B cell (primary cell): Measurements from ENCODE around the gene FNDC11. TPM values are rescaled to one million over a fixed set of nuclear protein-coding genes. Genes with fewer than 3 reads are reported as not detected.

Experiments used
- ATAC-seq: fragments of 200-7000 bp; cut with Tn5 transposase; one replicate; pipeline ENCODE4 v1.10.0; 2021; ENCODE audit warnings: low read depth, mild to moderate bottlenecking, moderate number of reproducible peaks, moderate library complexity
- CTCF ChIA-PET: fragments of 350-600 bp; sonication (Branson Sonifier 250); formaldehyde crosslinking; loops from one replicate; lab custom pipeline; 2021; ENCODE audit warnings: antibody characterized with exemption, inconsistent platforms; lab: Charles Lee
- POLR2A ChIA-PET: fragments of 350-600 bp; sonication (Branson Sonifier 250); formaldehyde crosslinking; loops from one replicate; lab custom pipeline; 2021; ENCODE audit warnings: antibody characterized with exemption; lab: Charles Lee
- DNase-seq: peaks from one replicate; pipeline ENCODE4 v3.0.0; 2013
- H2AFZ ChIP-seq: 2 replicates; pipeline ENCODE4 v1.6.1; 2012; ENCODE audit warnings: mild to moderate bottlenecking, low read depth, low read length; ENCODE audit not compliant: insufficient read depth, poor library complexity, severe bottlenecking
- H3K27ac ChIP-seq, 2 donors: 1 replicate in 1 of 2; 2 replicates in 1 of 2; pipeline ENCODE4 v1.5.1; 2012 to 2013; ENCODE audit warnings: low read length in 2 of 2, mild to moderate bottlenecking in 2 of 2, moderate library complexity in 1 of 2
- H3K27me3 ChIP-seq, 4 experiments: fragments of 200-600 bp in 1 of 4; sonication (generic) in 1 of 4; replicated peaks in 1 of 4; 1 replicate in 2 of 4; 2 replicates in 2 of 4; pipeline versions ENCODE4 v1.6.1 to v1.7.0; 2013 to 2016; ENCODE audit warnings: low read length in 3 of 4, mild to moderate bottlenecking in 2 of 4, mixed read lengths in 1 of 4, moderate library complexity in 1 of 4; ENCODE audit not compliant: insufficient read depth in 4 of 4, control insufficient read depth in 3 of 4; ENCODE audit errors: control extremely low read depth in 1 of 4
- H3K36me3 ChIP-seq, 2 experiments: replicated peaks in 1 of 2; 1 replicate in 1 of 2; 2 replicates in 1 of 2; pipeline versions ENCODE4 v1.6.1 to v1.7.1; 2013; ENCODE audit warnings: low read length in 1 of 2; ENCODE audit not compliant: insufficient read depth in 2 of 2, control insufficient read depth in 1 of 2; ENCODE audit errors: control extremely low read depth in 1 of 2, extremely low read depth in 1 of 2
- H3K4me1 ChIP-seq, 2 donors: fragments of 200-600 bp in 1 of 2; sonication (generic) in 1 of 2; 1 replicate in 1 of 2; 2 replicates in 1 of 2; pipeline versions ENCODE4 v1.5.1 to v1.6.1; 2013 to 2017; ENCODE audit warnings: low read length in 2 of 2; ENCODE audit not compliant: control insufficient read depth in 2 of 2, insufficient read depth in 2 of 2
- H3K4me2 ChIP-seq: replicated peaks from 2 replicates; pipeline ENCODE3; 2012; ENCODE audit warnings: mild to moderate bottlenecking, low read depth, low read length; ENCODE audit not compliant: poor library complexity, severe bottlenecking
- H3K4me3 ChIP-seq, 5 experiments: fragments of 200-600 bp in 1 of 5; sonication (generic) in 1 of 5; 1 replicate in 3 of 5; 2 replicates in 2 of 5; pipeline versions ENCODE4 v1.5.1 to v1.7.0; 2011 to 2016; ENCODE audit warnings: low read length in 4 of 5, mild to moderate bottlenecking in 4 of 5, low read depth in 2 of 5, control low read depth in 1 of 5, moderate library complexity in 1 of 5; ENCODE audit not compliant: insufficient read depth in 1 of 5; ENCODE audit errors: control extremely low read depth in 1 of 5, extremely low read depth in 1 of 5
- H3K79me2 ChIP-seq: fragments of 200-600 bp; sonication (generic); one replicate; pipeline ENCODE4 v1.6.0; 2016; ENCODE audit warnings: low read length; ENCODE audit not compliant: control insufficient read depth, insufficient read depth
- H3K9ac ChIP-seq: fragments of 200-600 bp; sonication (generic); 2 replicates; pipeline ENCODE4 v1.6.1; 2017; ENCODE audit warnings: mild to moderate bottlenecking, low read length, moderate library complexity
- H3K9me3 ChIP-seq, 3 donors: one replicate each; pipeline versions ENCODE4 v1.6.1 to v1.7.1; 2013; ENCODE audit warnings: low read length in 2 of 3; ENCODE audit not compliant: control insufficient read depth in 2 of 3, insufficient read depth in 1 of 3; ENCODE audit errors: control extremely low read depth in 1 of 3
- H4K20me1 ChIP-seq: 2 replicates; pipeline ENCODE4 v1.6.0; 2012; ENCODE audit warnings: mild to moderate bottlenecking, low read length; ENCODE audit not compliant: insufficient read depth, control insufficient read depth, poor library complexity, severe bottlenecking
- H3K27ac Mint-ChIP-seq: one replicate; pipeline ENCODE4 v1.8.0; 2021; ENCODE audit warnings: mixed read lengths
- H3K27me3 Mint-ChIP-seq: one replicate; pipeline ENCODE4 v1.8.0; 2021; ENCODE audit warnings: mixed read lengths
- H3K4me1 Mint-ChIP-seq: one replicate; pipeline ENCODE4 v1.8.0; 2021; ENCODE audit warnings: mixed read lengths
- H3K4me3 Mint-ChIP-seq: one replicate; pipeline ENCODE4 v1.8.0; 2021; ENCODE audit warnings: mixed read lengths
- H3K9me3 Mint-ChIP-seq: one replicate; pipeline ENCODE4 v1.8.0; 2022; ENCODE audit warnings: mixed read lengths; ENCODE audit not compliant: insufficient read depth
- CTCF ChIP-seq: fragments of 200-600 bp; IDR thresholded peaks from one replicate; pipeline ENCODE4 v1.8.0; 2022; ENCODE audit warnings: antibody characterized with exemption, mild to moderate bottlenecking
- EZH2 ChIP-seq: IDR thresholded peaks from 2 replicates; pipeline ENCODE4 v1.6.1; 2012; ENCODE audit warnings: borderline replicate concordance, low read depth, mild to moderate bottlenecking, moderate library complexity, low read length; ENCODE audit not compliant: insufficient read depth, poor library complexity, severe bottlenecking
- WGBS: methylation state at CpG from one replicate; pipeline ENCODE4 v1.1.5; 2013; ENCODE audit warnings: missing lambda C conversion rate; ENCODE audit not compliant: insufficient coverage; 5-methylcytosine and 5-hydroxymethylcytosine counted together
- intact Hi-C: fragments of 100-400 bp; cut with micrococcal nuclease; formaldehyde crosslinking; loops from one replicate; pipeline ENCODE4 v1.10.0; 2022
- polyA plus RNA-seq: library from polyadenylated mRNA; depleted of rRNA; stranded (reverse); fragments of >200 nt; gene quantifications from 2 replicates; pipeline ENCODE4 v1.2.3, GENCODE V29; 2012
- total RNA-seq, 2 donors: library from RNA; stranded (reverse); fragments of 120-200 nt in 1 of 2; gene quantifications; 1 replicate in 1 of 2; 2 replicates in 1 of 2; pipeline versions ENCODE4 v1.2.3 to v1.2.4, GENCODE V29; 2013 to 2022

FNDC11 gene
- total and polyA plus RNA-seq, 2 donors (not counting 1 experiment from before 2014, with no cell fraction given): 3.8 to 34.2 TPM

- ATAC-seq (no peak), DNase-seq (no peak)
- Histone ChIP-seq H3K27me3 (no peaks in the 10 kb centered on the region), H3K4me1 (peaks cover 48 to 75% of the 10 kb centered on the region in 2 donors), H3K4me3 (no peak overlapping the region), H3K4me2 (no peak overlapping the region), H3K27ac (no peak overlapping the region), H3K36me3 (no peaks in the 10 kb centered on the region), H3K9me3 (peaks cover 0 to 3% (median 0%) of the 10 kb centered on the region in 3 donors), H3K9ac (no peak overlapping the region), H2AFZ (no peak overlapping the region), H3K79me2 (no peaks in the 10 kb centered on the region), H4K20me1 (no peaks in the 10 kb centered on the region)
- Mint-ChIP-seq H3K4me3 (no peak overlapping the region), H3K27me3 (no peaks in the 10 kb centered on the region), H3K27ac (peak overlapping the region; percentile 59), H3K9me3 (no peaks in the 10 kb centered on the region), H3K4me1 (peaks cover 55% of the 10 kb centered on the region)
- WGBS: 85% methylated on average over 49 of the region's 49 CpGs
- TF ChIP-seq CTCF (no peak), EZH2 (no peak)
- ChIA-PET POLR2A (interaction anchor here (1.1 kb wide), 1 partner anchor 27 kb away, joined by 4 read pairs; no protein-coding TSS in a partner anchor), CTCF (interaction anchor here (1.8 to 4.7 kb wide), 2 partner anchors 12 to 101 kb away, joined by 7 to 30 read pairs; no protein-coding TSS in a partner anchor)
- intact Hi-C loops: no loop called here
Observed at GRCh38 chr20:63540417-63541186, 13.4 kb upstream of the FNDC11 start.

GRCh38 chr20:63541371-63541770 is 12.6 kb upstream of the FNDC11 start:
- Histone ChIP-seq H3K9me3 (peaks cover 0 to 3% (median 0%) of the 10 kb centered on the region in 3 donors), H3K27ac (no peak overlapping the region), H3K4me3 (no peak overlapping the region), H2AFZ (no peak overlapping the region), H3K9ac (no peak overlapping the region), H3K27me3 (no peaks in the 10 kb centered on the region), H3K4me2 (peak overlapping the region; percentile 56), H3K4me1 (peaks cover 56 to 81% of the 10 kb centered on the region in 2 donors), H4K20me1 (no peaks in the 10 kb centered on the region), H3K36me3 (no peaks in the 10 kb centered on the region), H3K79me2 (no peaks in the 10 kb centered on the region)
- CTCF ChIA-PET: interaction anchor here (1.0 to 2.8 kb wide), 2 partner anchors 11 to 100 kb away, joined by 3 to 10 read pairs; no protein-coding TSS in a partner anchor
- WGBS: 96% methylated on average over 28 of the region's 28 CpGs
- no peak for DNase-seq
- Mint-ChIP-seq H3K4me3 (no peak overlapping the region), H3K9me3 (no peaks in the 10 kb centered on the region), H3K27me3 (no peaks in the 10 kb centered on the region), H3K27ac (no peak overlapping the region), H3K4me1 (peaks cover 59% of the 10 kb centered on the region)
- intact Hi-C loops: no loop called here
- TF ChIP-seq CTCF (no peak), EZH2 (no peak)
- POLR2A ChIA-PET: interaction anchor here (0.6 to 2.1 kb wide), 5 partner anchors 13 to 359 kb away, joined by 4 to 11 read pairs (median 5); partner anchors contain the start of genes FNDC11 and GMEB2
- ATAC-seq: no peak
